SU-DHL-6 (cell line): ENCODE results near the gene HCN1.

Experiments
- EZH2phosphoT487 ChIP-seq: fragments of 200-600 bp; sonication (generic), shearing (Covaris generic); conservative IDR thresholded peaks from 2 replicates; pipeline ENCODE4 v1.6.1; 2018; ENCODE audit warnings: mild to moderate bottlenecking, antibody characterized with exemption, low read length, moderate library complexity, mixed read lengths
- TF ChIP-seq, protein P1 (sequence below): fragments of 200-600 bp; sonication (generic); IDR thresholded peaks from one replicate; pipeline ENCODE4 v1.5.1; 2017; ENCODE audit warnings: antibody characterized with exemption, mild to moderate bottlenecking, low read length, moderate library complexity; ENCODE audit not compliant: insufficient read depth, poor library complexity, severe bottlenecking

DNA sequence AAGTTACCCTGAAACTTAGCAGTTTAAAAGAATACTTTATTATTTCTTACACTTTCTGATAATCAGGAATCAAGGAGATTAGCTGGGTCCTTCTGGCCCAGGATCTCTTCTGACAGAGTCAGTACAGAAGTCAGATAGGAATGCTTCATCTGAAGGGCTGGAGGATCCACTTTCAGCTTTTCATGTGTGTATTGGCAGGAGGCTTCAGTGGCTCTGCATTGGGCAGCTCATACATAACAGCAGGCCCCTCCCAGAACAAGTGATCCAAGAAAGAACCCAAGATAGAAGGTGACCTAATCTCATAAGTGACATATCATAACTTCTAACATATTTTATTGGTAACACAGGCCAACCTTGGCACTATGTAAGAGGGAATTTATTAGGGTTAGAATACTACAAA is 258.4 kb downstream of the HCN1 start:
- TF ChIP-seq, protein P1, sequence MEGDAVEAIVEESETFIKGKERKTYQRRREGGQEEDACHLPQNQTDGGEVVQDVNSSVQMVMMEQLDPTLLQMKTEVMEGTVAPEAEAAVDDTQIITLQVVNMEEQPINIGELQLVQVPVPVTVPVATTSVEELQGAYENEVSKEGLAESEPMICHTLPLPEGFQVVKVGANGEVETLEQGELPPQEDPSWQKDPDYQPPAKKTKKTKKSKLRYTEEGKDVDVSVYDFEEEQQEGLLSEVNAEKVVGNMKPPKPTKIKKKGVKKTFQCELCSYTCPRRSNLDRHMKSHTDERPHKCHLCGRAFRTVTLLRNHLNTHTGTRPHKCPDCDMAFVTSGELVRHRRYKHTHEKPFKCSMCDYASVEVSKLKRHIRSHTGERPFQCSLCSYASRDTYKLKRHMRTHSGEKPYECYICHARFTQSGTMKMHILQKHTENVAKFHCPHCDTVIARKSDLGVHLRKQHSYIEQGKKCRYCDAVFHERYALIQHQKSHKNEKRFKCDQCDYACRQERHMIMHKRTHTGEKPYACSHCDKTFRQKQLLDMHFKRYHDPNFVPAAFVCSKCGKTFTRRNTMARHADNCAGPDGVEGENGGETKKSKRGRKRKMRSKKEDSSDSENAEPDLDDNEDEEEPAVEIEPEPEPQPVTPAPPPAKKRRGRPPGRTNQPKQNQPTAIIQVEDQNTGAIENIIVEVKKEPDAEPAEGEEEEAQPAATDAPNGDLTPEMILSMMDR, result no peak
- no peak for TF ChIP-seq EZH2phosphoT487
